ENCODE results near the gene GZF1.

Gene GZF1

DNA sequence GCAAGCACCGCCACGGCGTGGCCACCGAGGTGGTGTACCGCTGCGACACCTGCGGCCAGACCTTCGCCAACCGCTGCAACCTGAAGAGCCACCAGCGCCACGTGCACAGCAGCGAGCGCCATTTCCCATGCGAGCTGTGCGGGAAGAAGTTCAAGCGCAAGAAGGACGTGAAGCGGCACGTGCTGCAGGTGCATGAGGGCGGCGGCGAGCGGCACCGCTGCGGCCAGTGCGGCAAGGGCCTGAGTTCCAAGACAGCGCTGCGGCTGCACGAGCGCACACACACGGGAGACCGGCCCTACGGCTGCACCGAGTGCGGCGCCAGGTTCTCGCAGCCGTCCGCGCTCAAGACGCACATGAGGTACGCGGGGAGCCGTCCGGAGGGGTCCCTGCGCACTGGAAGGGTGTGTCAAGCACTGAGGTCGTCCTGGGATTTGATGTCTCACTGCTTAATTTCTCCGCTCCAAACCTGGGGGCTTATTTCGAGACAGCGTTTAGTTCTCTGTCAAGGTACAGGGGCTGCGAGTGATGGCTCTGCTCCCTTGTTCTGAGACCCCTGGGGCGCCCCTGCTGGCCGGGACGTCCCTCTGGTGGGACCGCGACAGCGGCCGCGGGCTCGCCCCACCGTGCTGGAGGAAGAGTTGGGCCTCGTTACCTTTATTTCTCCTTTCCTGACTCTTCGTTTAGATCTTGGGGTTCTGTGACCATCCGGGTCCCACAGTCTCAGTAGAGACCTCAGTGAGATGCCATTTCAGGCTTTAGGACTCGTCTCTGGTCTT is 3.6 kb downstream of the GZF1 start:
- CTCF ChIA-PET, result no interaction called here
- POLR2A ChIA-PET (ENCODE audit: low non-redundant PET), result no interaction called here
- TF ChIP-seq, protein P1, sequence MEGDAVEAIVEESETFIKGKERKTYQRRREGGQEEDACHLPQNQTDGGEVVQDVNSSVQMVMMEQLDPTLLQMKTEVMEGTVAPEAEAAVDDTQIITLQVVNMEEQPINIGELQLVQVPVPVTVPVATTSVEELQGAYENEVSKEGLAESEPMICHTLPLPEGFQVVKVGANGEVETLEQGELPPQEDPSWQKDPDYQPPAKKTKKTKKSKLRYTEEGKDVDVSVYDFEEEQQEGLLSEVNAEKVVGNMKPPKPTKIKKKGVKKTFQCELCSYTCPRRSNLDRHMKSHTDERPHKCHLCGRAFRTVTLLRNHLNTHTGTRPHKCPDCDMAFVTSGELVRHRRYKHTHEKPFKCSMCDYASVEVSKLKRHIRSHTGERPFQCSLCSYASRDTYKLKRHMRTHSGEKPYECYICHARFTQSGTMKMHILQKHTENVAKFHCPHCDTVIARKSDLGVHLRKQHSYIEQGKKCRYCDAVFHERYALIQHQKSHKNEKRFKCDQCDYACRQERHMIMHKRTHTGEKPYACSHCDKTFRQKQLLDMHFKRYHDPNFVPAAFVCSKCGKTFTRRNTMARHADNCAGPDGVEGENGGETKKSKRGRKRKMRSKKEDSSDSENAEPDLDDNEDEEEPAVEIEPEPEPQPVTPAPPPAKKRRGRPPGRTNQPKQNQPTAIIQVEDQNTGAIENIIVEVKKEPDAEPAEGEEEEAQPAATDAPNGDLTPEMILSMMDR (conservative IDR thresholded peaks at IDR 0.05; ENCODE audit: low read depth), result no peak
- DNase-seq (ENCODE audit: low spot score), result no peak
- H3K27ac ChIP-seq, result peak overlapping the region; percentile 41

DNA sequence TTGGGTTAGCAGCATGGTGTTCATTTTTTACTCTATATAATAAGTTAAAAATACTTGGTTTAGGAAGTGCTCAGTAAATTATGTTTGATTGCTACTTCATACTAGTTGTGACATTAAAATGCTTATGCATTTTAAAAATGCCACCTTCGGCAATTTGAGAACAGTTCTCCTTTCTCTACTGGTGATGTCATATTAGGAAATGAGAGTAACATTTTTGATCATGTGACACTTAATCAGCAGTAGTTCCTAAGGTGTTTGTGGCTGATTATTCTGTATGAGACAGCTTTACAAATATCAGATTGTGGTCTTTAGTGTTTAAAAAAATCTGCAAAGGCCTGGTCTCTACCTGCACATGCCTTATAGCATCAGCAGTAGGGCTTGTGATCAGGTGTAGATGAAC is 4.4 kb downstream of the GZF1 start:
- DNase-seq (ENCODE audit: low spot score), result no peak
- POLR2A ChIA-PET (ENCODE audit: low non-redundant PET), result interaction anchor here (0.6 kb wide), 1 partner anchor 280 kb away, joined by 3 read pairs; no protein-coding TSS in a partner anchor

DNA sequence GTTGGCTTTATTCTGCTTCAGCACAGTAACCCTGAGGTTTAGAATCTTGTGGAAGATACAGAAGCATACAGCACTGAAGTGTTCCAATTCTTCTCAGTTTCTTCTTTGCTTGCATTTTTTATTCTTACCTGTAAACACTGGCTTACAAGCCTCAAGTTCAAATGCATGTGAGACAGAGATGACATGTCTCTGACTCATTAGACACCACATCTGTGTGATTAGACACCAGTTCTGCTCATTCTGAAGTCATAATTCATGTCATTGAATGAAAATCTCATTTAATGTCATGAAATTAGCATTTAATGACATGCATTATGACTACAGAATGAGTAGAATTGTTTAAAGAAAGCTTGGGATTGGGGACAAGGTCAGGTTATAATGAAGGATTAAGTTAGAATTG is 5.8 kb downstream of the GZF1 start:
- CTCF ChIA-PET, result no interaction called here
- TF ChIP-seq, protein P1 (conservative IDR thresholded peaks at IDR 0.05; ENCODE audit: low read depth), result no peak
- no peak overlapping the region for H3K27ac ChIP-seq
- POLR2A ChIA-PET (ENCODE audit: low non-redundant PET), result no interaction called here
- DNase-seq (ENCODE audit: low spot score), result peak; percentile 74

More for the DNA sequence above, 4.4 kb downstream of the GZF1 start:
- TF ChIP-seq, protein P1 (conservative IDR thresholded peaks at IDR 0.05; ENCODE audit: low read depth), result no peak
- H3K27ac ChIP-seq, result no peak overlapping the region
- CTCF ChIA-PET, result no interaction called here

DNA sequence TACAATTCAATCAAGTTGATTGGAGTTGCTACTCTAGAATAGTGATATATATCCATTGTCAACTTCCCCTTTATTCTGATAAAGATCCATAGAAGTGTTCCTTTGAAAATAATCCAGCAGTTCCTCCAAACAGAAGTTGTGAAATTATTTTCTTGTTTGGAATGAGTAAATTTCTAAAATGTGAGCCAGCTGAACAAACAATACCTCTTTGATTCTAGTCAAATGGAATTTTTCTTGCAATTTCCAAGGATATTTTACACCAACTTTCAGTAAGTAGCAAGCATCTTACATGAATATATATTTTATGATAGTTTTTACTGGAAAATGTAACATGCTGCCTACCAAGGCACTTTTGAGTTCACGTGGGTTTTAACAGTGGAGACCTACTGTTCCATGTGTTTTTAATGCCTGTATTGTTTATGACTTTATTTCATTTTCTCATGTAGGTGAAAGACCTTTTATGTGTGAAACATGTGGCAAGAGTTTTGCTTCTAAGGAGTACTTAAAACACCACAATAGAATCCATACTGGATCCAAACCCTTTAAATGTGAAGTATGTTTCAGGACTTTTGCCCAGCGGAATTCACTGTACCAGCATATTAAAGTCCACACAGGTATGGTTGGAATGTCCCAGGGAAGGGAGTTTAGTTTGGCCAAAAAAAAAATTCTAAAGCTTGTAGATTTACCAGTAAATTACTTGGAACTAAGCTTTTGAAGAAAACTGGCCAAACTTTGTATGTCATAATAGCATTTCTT is 6.5 kb downstream of the GZF1 start:
- CTCF ChIA-PET, result no interaction called here
- DNase-seq (ENCODE audit: low spot score), result no peak
- H3K27ac ChIP-seq, result no peak overlapping the region
- POLR2A ChIA-PET (ENCODE audit: low non-redundant PET), result no interaction called here
- TF ChIP-seq, protein P1 (conservative IDR thresholded peaks at IDR 0.05; ENCODE audit: low read depth), result no peak

DNA sequence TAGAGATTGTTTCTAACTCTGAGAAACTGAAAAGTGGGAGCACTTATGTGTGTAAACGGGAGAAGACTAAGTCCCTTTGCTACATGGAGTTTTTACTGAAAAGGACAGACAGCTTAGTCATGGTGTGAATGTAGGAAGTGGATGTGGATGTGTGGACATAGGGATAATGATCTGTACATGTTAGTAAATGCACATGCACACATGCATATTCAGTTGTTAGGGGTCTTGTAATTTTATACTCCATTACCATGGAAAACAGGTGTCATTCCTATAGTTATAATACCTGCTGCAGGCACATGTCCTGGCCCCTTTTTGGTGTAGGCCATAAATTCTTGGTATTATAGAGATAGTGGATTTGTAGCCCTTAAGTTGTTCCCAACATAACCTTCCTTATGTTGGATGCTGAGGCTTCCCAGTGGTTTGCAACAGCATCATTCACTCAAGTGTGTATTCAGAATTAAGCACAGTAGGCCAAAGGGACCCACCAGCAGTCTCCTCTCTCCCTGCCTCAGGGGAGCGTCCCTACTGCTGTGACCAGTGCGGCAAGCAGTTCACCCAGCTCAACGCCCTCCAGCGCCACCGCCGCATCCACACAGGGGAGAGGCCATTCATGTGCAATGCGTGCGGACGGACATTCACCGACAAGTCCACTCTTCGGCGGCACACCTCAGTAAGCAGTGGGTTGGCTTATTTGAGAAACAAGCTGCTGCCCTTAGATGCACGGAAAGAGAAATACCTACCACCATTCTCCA is 7.3 kb downstream of the GZF1 start:
- no peak for DNase-seq (ENCODE audit: low spot score)
- H3K27ac ChIP-seq, result no peak overlapping the region
- TF ChIP-seq, protein P1 (conservative IDR thresholded peaks at IDR 0.05; ENCODE audit: low read depth), result no peak
- ChIA-PET CTCF (no interaction called here), POLR2A (ENCODE audit: low non-redundant PET) (no interaction called here)

DNA sequence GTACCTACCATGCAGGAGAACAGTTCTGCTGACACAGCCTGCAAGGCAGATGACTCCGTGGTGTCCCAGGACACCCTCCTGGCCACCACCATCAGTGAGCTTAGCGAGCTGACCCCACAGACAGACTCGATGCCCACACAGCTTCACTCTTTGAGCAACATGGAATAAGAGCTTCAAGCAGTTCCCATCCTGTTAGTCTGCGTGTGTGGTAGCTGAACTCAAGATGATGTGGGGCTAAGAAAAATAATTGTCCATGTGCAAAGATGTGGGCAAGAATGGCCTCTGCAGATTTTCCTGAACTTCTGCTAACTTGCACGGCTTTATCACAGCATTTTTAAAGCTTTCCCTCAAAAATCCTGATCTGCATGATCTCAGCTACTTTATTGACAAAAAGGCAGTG is 8.3 kb downstream of the GZF1 start:
- no peak overlapping the region for H3K27ac ChIP-seq
- CTCF ChIA-PET, result no interaction called here
- TF ChIP-seq, protein P1 (conservative IDR thresholded peaks at IDR 0.05; ENCODE audit: low read depth), result no peak
- POLR2A ChIA-PET (ENCODE audit: low non-redundant PET), result no interaction called here
- no peak for DNase-seq (ENCODE audit: low spot score)
